ENCODE measurements around the gene WDR31.

WDR31 gene

GRCh38 chr9:113293285-113293878, 46.7 kb downstream of the WDR31 start:
- Histone ChIP-seq H3K4me1 (ENCODE audit: control insufficient read depth, insufficient read depth, low read length) (no peaks in the 10 kb centered on the region), H3K27ac (ENCODE audit: low read depth, low read length) (no peak overlapping the region), H3K36me3 (ENCODE audit: control insufficient read depth, insufficient read depth, low read length) (peaks cover 54% of the 10 kb centered on the region), H3K4me3 (ENCODE audit: low read depth, low read length) (no peak overlapping the region), H3K9ac (ENCODE audit: low read length) (no peak overlapping the region), H3K9me3 (ENCODE audit: control insufficient read depth, insufficient read depth, low read depth, low read length) (no peaks in the 10 kb centered on the region), H3K27me3 (ENCODE audit: control insufficient read depth, insufficient read depth, low read length) (no peaks in the 10 kb centered on the region)

DNA sequence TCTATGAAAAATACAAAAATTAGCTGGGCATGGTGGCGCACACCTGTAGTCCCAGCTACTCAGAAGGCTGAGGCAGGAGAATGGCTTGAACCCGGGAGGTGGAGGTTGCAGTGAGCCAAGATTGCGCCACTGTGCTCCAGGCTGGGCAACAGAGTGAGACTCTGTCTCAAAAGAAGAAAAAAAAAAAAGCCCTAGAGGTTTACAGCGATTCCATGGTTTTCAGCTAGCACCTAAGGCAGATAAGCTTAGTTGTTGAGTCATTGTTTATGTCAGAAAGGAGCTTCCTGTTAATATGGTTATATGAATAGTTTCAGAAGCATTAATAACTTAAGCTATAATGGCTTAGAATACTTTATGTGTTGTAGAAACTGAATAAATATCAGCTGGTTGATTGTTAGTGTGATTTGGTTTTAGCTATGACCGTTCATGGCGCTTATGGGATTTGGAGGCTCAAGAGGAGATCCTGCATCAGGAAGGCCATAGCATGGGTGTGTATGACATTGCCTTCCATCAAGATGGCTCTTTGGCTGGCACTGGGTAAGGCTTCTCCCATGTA, 49.9 kb downstream of the WDR31 start:
- H3K36me3 ChIP-seq (ENCODE audit: control insufficient read depth, insufficient read depth, low read length), result peaks cover 82% of the 10 kb centered on the region
- no peaks in the 10 kb centered on the region for H3K27me3 ChIP-seq (ENCODE audit: control insufficient read depth, insufficient read depth, low read length)
- no peak overlapping the region for H3K9ac ChIP-seq (ENCODE audit: low read length)
- no peak overlapping the region for H3K4me3 ChIP-seq (ENCODE audit: low read depth, low read length)
- no peaks in the 10 kb centered on the region for H3K9me3 ChIP-seq (ENCODE audit: control insufficient read depth, insufficient read depth, low read depth, low read length)
- no peaks in the 10 kb centered on the region for H3K4me1 ChIP-seq (ENCODE audit: control insufficient read depth, insufficient read depth, low read length)
- H3K27ac ChIP-seq (ENCODE audit: low read depth, low read length), result no peak overlapping the region

- Histone ChIP-seq H3K27me3 (ENCODE audit: control insufficient read depth, insufficient read depth, low read length) (no peaks in the 10 kb centered on the region), H3K36me3 (ENCODE audit: control insufficient read depth, insufficient read depth, low read length) (peaks cover 93% of the 10 kb centered on the region), H3K4me1 (ENCODE audit: control insufficient read depth, insufficient read depth, low read length) (no peaks in the 10 kb centered on the region)
Measured at GRCh38 chr9:113289091-113289490, 51.0 kb downstream of the WDR31 start.

DNA sequence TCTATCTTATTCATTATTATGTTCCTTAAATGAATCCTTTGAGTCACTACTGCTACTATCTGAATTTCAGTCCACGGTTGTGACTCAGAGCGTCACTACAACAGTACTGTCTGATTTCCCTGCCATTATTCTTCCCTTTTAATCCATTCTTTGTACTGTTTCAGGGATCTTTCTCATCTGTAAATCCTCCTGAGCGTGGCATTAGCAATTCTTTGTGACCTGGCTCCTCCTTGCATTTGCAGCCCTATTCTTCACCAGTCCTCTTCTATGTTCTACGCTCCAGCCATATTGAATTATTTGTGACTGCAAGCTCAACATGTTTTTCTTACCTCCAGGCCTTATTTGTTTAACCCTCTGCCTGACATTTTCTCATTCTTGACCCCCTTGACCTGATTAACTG, 58.7 kb downstream of the WDR31 start:
- Histone ChIP-seq H3K9me3 (ENCODE audit: control insufficient read depth, insufficient read depth, low read depth, low read length) (no peaks in the 10 kb centered on the region), H3K27ac (ENCODE audit: low read depth, low read length) (no peak overlapping the region), H3K36me3 (ENCODE audit: control insufficient read depth, insufficient read depth, low read length) (peaks cover 88% of the 10 kb centered on the region), H3K4me3 (ENCODE audit: low read depth, low read length) (no peak overlapping the region), H3K4me1 (ENCODE audit: control insufficient read depth, insufficient read depth, low read length) (peaks cover under 1% of the 10 kb centered on the region; the same call in 1 of the 2 replicates), H3K27me3 (ENCODE audit: control insufficient read depth, insufficient read depth, low read length) (no peaks in the 10 kb centered on the region), H3K9ac (ENCODE audit: low read length) (no peak overlapping the region)

More at GRCh38 chr9:113289091-113289490, 51.0 kb downstream of the WDR31 start:
- no peak overlapping the region for H3K9ac ChIP-seq (ENCODE audit: low read length)
- H3K4me3 ChIP-seq (ENCODE audit: low read depth, low read length), result no peak overlapping the region
- H3K27ac ChIP-seq (ENCODE audit: low read depth, low read length), result no peak overlapping the region
- H3K9me3 ChIP-seq (ENCODE audit: control insufficient read depth, insufficient read depth, low read depth, low read length), result no peaks in the 10 kb centered on the region

GRCh38 chr9:113278840-113279239, 61.2 kb downstream of the WDR31 start:
- no peaks in the 10 kb centered on the region for H3K9me3 ChIP-seq (ENCODE audit: control insufficient read depth, insufficient read depth, low read depth, low read length)
- H3K36me3 ChIP-seq (ENCODE audit: control insufficient read depth, insufficient read depth, low read length), result peaks cover 66% of the 10 kb centered on the region
- no peak overlapping the region for H3K4me3 ChIP-seq (ENCODE audit: low read depth, low read length)
- no peak overlapping the region for H3K27ac ChIP-seq (ENCODE audit: low read depth, low read length)
- H3K27me3 ChIP-seq (ENCODE audit: control insufficient read depth, insufficient read depth, low read length), result no peaks in the 10 kb centered on the region
- H3K9ac ChIP-seq (ENCODE audit: low read length), result no peak overlapping the region
- peaks cover 3% of the 10 kb centered on the region; the same call in 1 of the 2 replicates for H3K4me1 ChIP-seq (ENCODE audit: control insufficient read depth, insufficient read depth, low read length)

- peak within 1 kb of the TSS; percentile 77 for H3K27ac ChIP-seq (ENCODE audit: low read depth, low read length)
- peak within 1 kb of the TSS; percentile 89 for H3K4me3 ChIP-seq (ENCODE audit: low read depth, low read length)
- peak within 1 kb of the TSS; percentile 97 for H3K9ac ChIP-seq (ENCODE audit: low read length)
- H3K9me3 ChIP-seq (ENCODE audit: control insufficient read depth, insufficient read depth, low read depth, low read length), result no peaks in the 10 kb centered on the region
- H3K36me3 ChIP-seq (ENCODE audit: control insufficient read depth, insufficient read depth, low read length), result peaks cover 63% of the 10 kb centered on the region
- H3K27me3 ChIP-seq (ENCODE audit: control insufficient read depth, insufficient read depth, low read length), result no peaks in the 10 kb centered on the region
- H3K4me1 ChIP-seq (ENCODE audit: control insufficient read depth, insufficient read depth, low read length), result peaks cover 3% of the 10 kb centered on the region; the same call in 1 of the 2 replicates
Measured at GRCh38 chr9:113275157-113276131, 64.6 kb downstream of the WDR31 start, which contains the start of the genes CDC26 and PRPF4. CDC26 (minus strand) TSS chr9:113275572; CDS start chr9:113272507, 3,065 bp downstream. PRPF4 (plus strand) TSS chr9:113275658; CDS start chr9:113275744, 86 bp downstream.

DNA sequence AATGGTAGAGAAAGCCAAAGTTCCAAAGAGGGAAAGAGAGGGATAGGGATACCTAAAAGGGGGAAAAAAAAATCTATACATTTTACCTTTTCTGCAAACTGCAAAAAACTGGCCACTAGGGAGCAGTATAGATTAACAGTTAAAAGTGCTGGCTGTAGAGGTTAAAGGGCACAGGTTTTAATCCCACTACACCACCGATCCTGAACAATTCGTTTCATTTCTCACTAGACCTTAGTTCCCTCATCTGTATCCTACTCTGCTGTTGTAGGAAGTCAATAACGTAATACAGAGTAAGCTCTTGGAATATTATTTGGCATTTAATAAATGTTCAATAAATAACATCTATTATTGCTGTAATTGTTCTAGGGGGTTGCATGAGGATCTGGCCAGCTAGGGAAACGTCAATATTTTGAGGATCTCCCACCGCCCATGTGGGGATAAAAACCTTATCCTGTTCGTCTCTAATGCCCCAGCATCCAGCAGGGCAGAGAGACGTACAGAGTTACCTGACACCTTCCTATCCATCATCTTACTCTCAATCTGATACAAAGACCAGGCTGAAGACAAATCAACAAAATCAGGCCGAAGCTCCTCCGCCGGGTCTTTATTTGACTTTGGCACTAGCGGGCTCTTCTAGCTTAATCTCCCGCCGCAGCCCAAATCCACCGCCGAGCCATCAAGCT, 65.5 kb downstream of the WDR31 start:
- no peaks in the 10 kb centered on the region for H3K27me3 ChIP-seq (ENCODE audit: control insufficient read depth, insufficient read depth, low read length)
- no peak overlapping the region for H3K27ac ChIP-seq (ENCODE audit: low read depth, low read length)
- H3K4me1 ChIP-seq (ENCODE audit: control insufficient read depth, insufficient read depth, low read length), result peaks cover 3% of the 10 kb centered on the region; the same call in 1 of the 2 replicates
- H3K36me3 ChIP-seq (ENCODE audit: control insufficient read depth, insufficient read depth, low read length), result peaks cover 63% of the 10 kb centered on the region
- H3K4me3 ChIP-seq (ENCODE audit: low read depth, low read length), result peak overlapping the region; percentile 89
- H3K9ac ChIP-seq (ENCODE audit: low read length), result peak overlapping the region; percentile 44
- no peaks in the 10 kb centered on the region for H3K9me3 ChIP-seq (ENCODE audit: control insufficient read depth, insufficient read depth, low read depth, low read length)

DNA sequence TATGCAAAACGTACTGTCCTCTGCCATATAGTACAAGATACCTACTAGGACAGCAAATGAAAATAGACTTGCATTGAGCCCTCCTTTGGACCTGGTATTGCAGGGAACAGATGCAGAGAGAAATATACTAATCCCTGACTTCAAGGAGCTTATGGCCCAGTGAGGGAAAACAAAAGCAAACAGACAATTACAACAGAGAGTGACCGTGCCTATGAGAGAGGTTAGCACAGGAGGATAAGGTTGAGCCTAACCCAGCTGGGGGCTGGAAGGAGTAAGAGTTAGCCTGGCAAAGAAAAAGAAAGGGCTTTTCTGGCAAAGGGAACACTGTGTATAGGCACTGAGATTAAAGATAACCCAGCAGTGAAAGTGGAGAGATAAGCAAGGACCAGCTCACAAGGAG, 70.2 kb downstream of the WDR31 start:
- Histone ChIP-seq H3K9ac (ENCODE audit: low read length) (no peak overlapping the region), H3K4me1 (ENCODE audit: control insufficient read depth, insufficient read depth, low read length) (no peaks in the 10 kb centered on the region; the same call in 1 of the 2 replicates), H3K27ac (ENCODE audit: low read depth, low read length) (no peak overlapping the region), H3K4me3 (ENCODE audit: low read depth, low read length) (no peak overlapping the region), H3K9me3 (ENCODE audit: control insufficient read depth, insufficient read depth, low read depth, low read length) (no peaks in the 10 kb centered on the region), H3K27me3 (ENCODE audit: control insufficient read depth, insufficient read depth, low read length) (no peaks in the 10 kb centered on the region), H3K36me3 (ENCODE audit: control insufficient read depth, insufficient read depth, low read length) (peaks cover 57% of the 10 kb centered on the region)

GRCh38 chr9:113269355-113269754, 70.7 kb downstream of the WDR31 start:
- H3K27me3 ChIP-seq (ENCODE audit: control insufficient read depth, insufficient read depth, low read length), result no peaks in the 10 kb centered on the region
- no peak overlapping the region for H3K27ac ChIP-seq (ENCODE audit: low read depth, low read length)
- peaks cover 57% of the 10 kb centered on the region for H3K36me3 ChIP-seq (ENCODE audit: control insufficient read depth, insufficient read depth, low read length)
- H3K9me3 ChIP-seq (ENCODE audit: control insufficient read depth, insufficient read depth, low read depth, low read length), result no peaks in the 10 kb centered on the region
- no peaks in the 10 kb centered on the region for H3K4me1 ChIP-seq (ENCODE audit: control insufficient read depth, insufficient read depth, low read length)
- no peak overlapping the region for H3K4me3 ChIP-seq (ENCODE audit: low read depth, low read length)
- no peak overlapping the region for H3K9ac ChIP-seq (ENCODE audit: low read length)

DNA sequence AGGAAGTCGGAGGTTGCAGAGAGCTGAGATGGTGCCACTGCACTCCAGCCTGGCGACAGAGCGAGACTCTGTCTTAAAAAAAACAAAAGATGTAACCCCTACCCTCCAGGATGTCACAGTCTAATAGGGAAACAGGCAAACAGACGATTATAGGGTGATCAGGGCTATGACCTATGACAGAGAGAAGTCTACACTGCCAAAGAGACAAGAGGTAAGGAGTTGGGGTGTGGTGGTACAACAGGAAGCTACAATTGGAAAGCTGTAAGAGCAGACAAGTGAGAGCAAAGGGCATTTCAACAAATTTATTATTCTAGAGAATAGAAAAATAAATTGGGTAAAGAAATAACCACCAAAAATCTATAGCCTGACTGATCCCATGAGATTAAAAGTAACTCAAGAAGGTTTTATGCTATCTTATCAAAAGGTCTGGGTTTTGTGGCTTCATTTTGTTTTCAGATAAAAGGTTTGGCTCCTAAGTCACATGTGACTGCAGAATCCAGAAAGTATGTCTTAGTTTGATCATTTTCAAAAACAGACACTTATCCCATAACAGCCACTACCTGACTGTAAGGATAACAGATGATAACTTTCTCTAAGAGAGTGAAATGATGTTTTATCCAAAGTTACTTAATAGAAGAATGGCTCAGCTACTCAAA, 72.0 kb downstream of the WDR31 start:
- Histone ChIP-seq H3K4me1 (ENCODE audit: control insufficient read depth, insufficient read depth, low read length) (no peaks in the 10 kb centered on the region), H3K27ac (ENCODE audit: low read depth, low read length) (no peak overlapping the region), H3K9me3 (ENCODE audit: control insufficient read depth, insufficient read depth, low read depth, low read length) (no peaks in the 10 kb centered on the region), H3K4me3 (ENCODE audit: low read depth, low read length) (no peak overlapping the region), H3K9ac (ENCODE audit: low read length) (no peak overlapping the region), H3K36me3 (ENCODE audit: control insufficient read depth, insufficient read depth, low read length) (peaks cover 55% of the 10 kb centered on the region), H3K27me3 (ENCODE audit: control insufficient read depth, insufficient read depth, low read length) (no peaks in the 10 kb centered on the region)
